ENCODE measurements around the gene NFE2L3.

DNA sequence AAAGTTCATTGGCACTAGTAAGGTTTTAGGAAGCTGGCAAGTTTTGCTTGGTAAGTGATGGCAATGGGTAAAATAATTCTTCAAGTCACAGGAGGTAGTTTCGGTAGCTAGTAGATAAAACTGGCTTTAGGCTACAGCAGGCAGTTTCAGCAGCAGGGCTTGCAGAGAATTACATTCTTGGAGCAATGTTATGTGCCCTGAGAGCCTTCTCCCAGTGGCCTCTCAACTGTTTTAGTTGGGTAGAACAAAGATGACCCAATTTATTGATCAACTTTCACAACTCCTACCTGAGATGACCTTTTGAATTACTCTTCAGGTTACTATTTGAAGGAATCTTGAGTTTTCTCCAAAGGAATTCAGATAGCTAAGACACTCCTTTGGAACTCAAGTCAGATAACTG lies 16.4 kb upstream of the NFE2L3 start:
- TF ChIP-seq PAX5 (IDR thresholded peaks at IDR 0.05; ENCODE audit: insufficient read depth, low read length, severe bottlenecking) (no peak), POLR2A (IDR thresholded peaks at IDR 0.05; ENCODE audit: low read depth, low read length) (no peak), POLR2AphosphoS5 (IDR thresholded peaks at IDR 0.05; ENCODE audit: low read depth, low read length) (no peak), TAF1 (IDR thresholded peaks at IDR 0.05; ENCODE audit: low read depth, low read length) (no peak), SPI1 (IDR thresholded peaks at IDR 0.05; ENCODE audit: low read depth, low read length) (no peak), POU2F2 (IDR thresholded peaks at IDR 0.05; ENCODE audit: low read depth, low read length) (no peak)

Measured in GM12891 (cell line).